22Rv1 (cell line): ENCODE measurements around the gene CRY1.
A peak's percentile ranks its signal among the peaks of the same experiment; 100 is the strongest.

ENCODE experiments used
- ZFX ChIP-seq: fragments of 450-650 bp; IDR thresholded peaks from 2 replicates; pipeline ENCODE4 v1.6.1; 2017; ENCODE audit warnings: antibody characterized with exemption, borderline replicate concordance
- TF ChIP-seq, protein P1 (sequence below): fragments of 450-650 bp; IDR thresholded peaks from 2 replicates; pipeline ENCODE4 v1.5.1; 2017; ENCODE audit warnings: mild to moderate bottlenecking

GRCh38 chr12:106986625-106987389 is 106.5 kb downstream of the CRY1 start, which contains the start of gene MTERF2:
- TF ChIP-seq, protein P1, sequence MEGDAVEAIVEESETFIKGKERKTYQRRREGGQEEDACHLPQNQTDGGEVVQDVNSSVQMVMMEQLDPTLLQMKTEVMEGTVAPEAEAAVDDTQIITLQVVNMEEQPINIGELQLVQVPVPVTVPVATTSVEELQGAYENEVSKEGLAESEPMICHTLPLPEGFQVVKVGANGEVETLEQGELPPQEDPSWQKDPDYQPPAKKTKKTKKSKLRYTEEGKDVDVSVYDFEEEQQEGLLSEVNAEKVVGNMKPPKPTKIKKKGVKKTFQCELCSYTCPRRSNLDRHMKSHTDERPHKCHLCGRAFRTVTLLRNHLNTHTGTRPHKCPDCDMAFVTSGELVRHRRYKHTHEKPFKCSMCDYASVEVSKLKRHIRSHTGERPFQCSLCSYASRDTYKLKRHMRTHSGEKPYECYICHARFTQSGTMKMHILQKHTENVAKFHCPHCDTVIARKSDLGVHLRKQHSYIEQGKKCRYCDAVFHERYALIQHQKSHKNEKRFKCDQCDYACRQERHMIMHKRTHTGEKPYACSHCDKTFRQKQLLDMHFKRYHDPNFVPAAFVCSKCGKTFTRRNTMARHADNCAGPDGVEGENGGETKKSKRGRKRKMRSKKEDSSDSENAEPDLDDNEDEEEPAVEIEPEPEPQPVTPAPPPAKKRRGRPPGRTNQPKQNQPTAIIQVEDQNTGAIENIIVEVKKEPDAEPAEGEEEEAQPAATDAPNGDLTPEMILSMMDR: peak; percentile 13; the same call in 1 of the 2 replicates
- no peak for TF ChIP-seq ZFX
